CD14-positive monocyte (primary cell): Measurements from ENCODE around the gene CYP3A5. TPM values are rescaled to one million over a fixed set of nuclear protein-coding genes. Genes with fewer than 3 reads are reported as not detected.

Experiments
- DNase-seq, 3 donors: peaks; one replicate each; pipeline ENCODE4 v3.0.0-alpha.2; 2011 to 2022
- H2AFZ ChIP-seq: 2 replicates; pipeline ENCODE4 v1.6.0; 2012; ENCODE audit warnings: mild to moderate bottlenecking, low read depth, low read length, inconsistent platforms; ENCODE audit not compliant: insufficient read depth, poor library complexity, severe bottlenecking
- H3K27ac ChIP-seq, 2 donors: 1 replicate in 1 of 2; 2 replicates in 1 of 2; pipeline ENCODE4 v1.5.1; 2012 to 2013; ENCODE audit warnings: low read length in 2 of 2, control low read depth in 1 of 2, inconsistent platforms in 1 of 2, low read depth in 1 of 2, mild to moderate bottlenecking in 1 of 2
- H3K27me3 ChIP-seq, 2 donors: one replicate each; pipeline versions ENCODE4 v1.6.0 to v1.6.1; 2011 to 2013; ENCODE audit warnings: low read length in 2 of 2; ENCODE audit not compliant: control insufficient read depth in 2 of 2, insufficient read depth in 2 of 2
- H3K36me3 ChIP-seq, 2 donors: replicated peaks in 1 of 2; 1 replicate in 1 of 2; 2 replicates in 1 of 2; pipeline versions ENCODE4 v1.5.1 to v1.6.1; 2012 to 2013; ENCODE audit warnings: low read length in 2 of 2, control low read depth in 1 of 2, inconsistent platforms in 1 of 2, mild to moderate bottlenecking in 1 of 2; ENCODE audit not compliant: insufficient read depth in 2 of 2, control insufficient read depth in 1 of 2
- H3K4me1 ChIP-seq, 2 donors: 1 replicate in 1 of 2; 2 replicates in 1 of 2; pipeline versions ENCODE4 v1.5.1 to v1.6.1; 2012 to 2013; ENCODE audit warnings: low read length in 2 of 2, control low read depth in 1 of 2, inconsistent platforms in 1 of 2, mild to moderate bottlenecking in 1 of 2, moderate library complexity in 1 of 2; ENCODE audit not compliant: insufficient read depth in 2 of 2, control insufficient read depth in 1 of 2
- H3K4me2 ChIP-seq: replicated peaks from 2 replicates; pipeline ENCODE3; 2012; ENCODE audit warnings: low read length, moderate library complexity, mild to moderate bottlenecking; ENCODE audit not compliant: poor library complexity, severe bottlenecking; ENCODE audit errors: extremely low read depth
- H3K4me3 ChIP-seq, 3 experiments: fragments of 200-600 bp in 1 of 3; sonication (generic) in 1 of 3; replicated peaks in 1 of 3; 1 replicate in 2 of 3; 2 replicates in 1 of 3; pipeline ENCODE4 v1.5.1; 2011 to 2013; ENCODE audit warnings: low read length in 3 of 3, mild to moderate bottlenecking in 3 of 3, control low read depth in 2 of 3, low read depth in 2 of 3, inconsistent platforms in 1 of 3, moderate library complexity in 1 of 3
- H3K79me2 ChIP-seq: 2 replicates; pipeline ENCODE4 v1.6.0; 2012; ENCODE audit warnings: mild to moderate bottlenecking, control low read depth, inconsistent platforms, low read length, moderate library complexity; ENCODE audit not compliant: insufficient read depth
- H3K9ac ChIP-seq: 2 replicates; pipeline ENCODE4 v1.6.0; 2017; ENCODE audit warnings: low read length, mild to moderate bottlenecking; ENCODE audit not compliant: insufficient read depth, poor library complexity, severe bottlenecking
- H3K9me3 ChIP-seq, 2 donors: replicated peaks in 1 of 2; 1 replicate in 1 of 2; 2 replicates in 1 of 2; pipeline versions ENCODE4 v1.5.1 to v1.6.1; 2012 to 2013; ENCODE audit warnings: low read length in 2 of 2, control low read depth in 1 of 2; ENCODE audit not compliant: control insufficient read depth in 1 of 2, insufficient read depth in 1 of 2
- H4K20me1 ChIP-seq: 2 replicates; pipeline ENCODE4 v1.6.0; 2012; ENCODE audit warnings: mild to moderate bottlenecking, low read length, control low read depth, moderate library complexity; ENCODE audit not compliant: insufficient read depth
- H3K27ac Mint-ChIP-seq, 7 donors: one replicate each; pipeline ENCODE4 v1.8.0; 2020; ENCODE audit warnings: mild to moderate bottlenecking in 7 of 7, mixed read lengths in 7 of 7, moderate library complexity in 6 of 7, inconsistent platforms in 2 of 7
- H3K27me3 Mint-ChIP-seq, 3 donors: one replicate each; pipeline ENCODE4 v1.8.0; 2021 to 2022; ENCODE audit warnings: low read depth in 3 of 3, mild to moderate bottlenecking in 3 of 3, mixed read lengths in 3 of 3, moderate library complexity in 3 of 3, inconsistent platforms in 1 of 3
- H3K36me3 Mint-ChIP-seq, 2 donors: one replicate each; pipeline ENCODE4 v1.8.0; 2020; ENCODE audit warnings: mixed read lengths in 2 of 2, inconsistent platforms in 1 of 2, mild to moderate bottlenecking in 1 of 2
- H3K4me1 Mint-ChIP-seq: one replicate; pipeline ENCODE4 v1.8.0; 2020; ENCODE audit warnings: mild to moderate bottlenecking, mixed read lengths
- H3K4me3 Mint-ChIP-seq, 2 donors: one replicate each; pipeline ENCODE4 v1.8.0; 2020; ENCODE audit warnings: mild to moderate bottlenecking in 2 of 2, mixed read lengths in 2 of 2, moderate library complexity in 1 of 2
- H3K9me3 Mint-ChIP-seq, 7 donors: one replicate each; pipeline ENCODE4 v1.8.0; 2020 to 2022; ENCODE audit warnings: mixed read lengths in 7 of 7, mild to moderate bottlenecking in 6 of 7, moderate library complexity in 6 of 7, inconsistent platforms in 2 of 7
- WGBS: methylation state at CpG from one replicate; pipeline ENCODE4 v1.1.5; 2013; ENCODE audit warnings: missing lambda C conversion rate; ENCODE audit not compliant: insufficient coverage; 5-methylcytosine and 5-hydroxymethylcytosine counted together
- intact Hi-C, 2 donors: fragments of 100-400 bp; cut with micrococcal nuclease; formaldehyde crosslinking; loops; one replicate each; pipeline versions ENCODE4 v1.15.0 to v1.15.1; 2023
- polyA plus RNA-seq, 3 donors: library from polyadenylated mRNA; depleted of rRNA in 1 of 3; unstranded in 2 of 3; stranded (reverse) in 1 of 3; fragments of 300-500 nt in 2 of 3; fragments of >200 nt in 1 of 3; fragmentation: Illumina TruSeq in 2 of 3; gene quantifications; 1 replicate in 2 of 3; 2 replicates in 1 of 3; pipeline ENCODE4 v1.2.3, GENCODE V29; 2012 to 2021
- TF ChIP-seq, protein P1 (sequence below): fragments of 200-600 bp; IDR thresholded peaks from one replicate; pipeline ENCODE4 v1.8.0; 2022; ENCODE audit warnings: antibody characterized with exemption, mild to moderate bottlenecking

Gene CYP3A5
- polyA plus RNA-seq, 3 donors: 0.05 TPM; not detected in 2

- Mint-ChIP-seq H3K9me3 (no peaks in the 10 kb centered on the region), H3K4me3 (no peak overlapping the region), H3K27me3 (peaks cover 0 to 7% (median 2%) of the 10 kb centered on the region in 3 donors), H3K27ac (peak overlapping the region in 1 of 7 donors; percentile 69), H3K4me1 (peaks cover 9% of the 10 kb centered on the region), H3K36me3 (peaks cover 96% of the 10 kb centered on the region in 2 donors)
- Histone ChIP-seq H3K36me3 (peaks cover 95 to 100% of the 10 kb centered on the region in 2 donors), H3K9me3 (no peaks in the 10 kb centered on the region), H3K4me3 (no peak overlapping the region), H3K4me2 (no peak overlapping the region), H3K9ac (no peak overlapping the region), H3K79me2 (peaks cover 5% of the 10 kb centered on the region), H4K20me1 (peaks cover 12% of the 10 kb centered on the region), H2AFZ (no peak overlapping the region), H3K27ac (no peak overlapping the region), H3K27me3 (no peaks in the 10 kb centered on the region), H3K4me1 (no peaks in the 10 kb centered on the region)
- WGBS: 99% methylated on average over 9 of the region's 9 CpGs
- TF ChIP-seq, protein P1, sequence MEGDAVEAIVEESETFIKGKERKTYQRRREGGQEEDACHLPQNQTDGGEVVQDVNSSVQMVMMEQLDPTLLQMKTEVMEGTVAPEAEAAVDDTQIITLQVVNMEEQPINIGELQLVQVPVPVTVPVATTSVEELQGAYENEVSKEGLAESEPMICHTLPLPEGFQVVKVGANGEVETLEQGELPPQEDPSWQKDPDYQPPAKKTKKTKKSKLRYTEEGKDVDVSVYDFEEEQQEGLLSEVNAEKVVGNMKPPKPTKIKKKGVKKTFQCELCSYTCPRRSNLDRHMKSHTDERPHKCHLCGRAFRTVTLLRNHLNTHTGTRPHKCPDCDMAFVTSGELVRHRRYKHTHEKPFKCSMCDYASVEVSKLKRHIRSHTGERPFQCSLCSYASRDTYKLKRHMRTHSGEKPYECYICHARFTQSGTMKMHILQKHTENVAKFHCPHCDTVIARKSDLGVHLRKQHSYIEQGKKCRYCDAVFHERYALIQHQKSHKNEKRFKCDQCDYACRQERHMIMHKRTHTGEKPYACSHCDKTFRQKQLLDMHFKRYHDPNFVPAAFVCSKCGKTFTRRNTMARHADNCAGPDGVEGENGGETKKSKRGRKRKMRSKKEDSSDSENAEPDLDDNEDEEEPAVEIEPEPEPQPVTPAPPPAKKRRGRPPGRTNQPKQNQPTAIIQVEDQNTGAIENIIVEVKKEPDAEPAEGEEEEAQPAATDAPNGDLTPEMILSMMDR: no peak
- no peak for DNase-seq
- intact Hi-C loops: no loop called here
Measured at GRCh38 chr7:99623702-99624447, 55.9 kb downstream of the CYP3A5 start.

GRCh38 chr7:99623091-99623693, 56.6 kb downstream of the CYP3A5 start:
- H3K9me3 ChIP-seq: no peaks in the 10 kb centered on the region
- H3K9ac ChIP-seq: no peak overlapping the region
- Mint-ChIP-seq H3K4me1 (peaks cover 12% of the 10 kb centered on the region), H3K9me3 (no peaks in the 10 kb centered on the region), H3K4me3 (no peak overlapping the region), H3K27me3 (peaks cover 0 to 7% (median 2%) of the 10 kb centered on the region in 3 donors), H3K36me3 (peaks cover 95% of the 10 kb centered on the region in 2 donors), H3K27ac (peak overlapping the region in 1 of 7 donors; percentile 69)
- H3K36me3 ChIP-seq: peaks cover 91 to 100% of the 10 kb centered on the region in 2 donors
- peaks cover 7% of the 10 kb centered on the region for H3K79me2 ChIP-seq
- H3K27me3 ChIP-seq: no peaks in the 10 kb centered on the region
- peaks cover 12% of the 10 kb centered on the region for H4K20me1 ChIP-seq
- no peaks in the 10 kb centered on the region for H3K4me1 ChIP-seq
- H2AFZ ChIP-seq: no peak overlapping the region
- intact Hi-C loops: no loop called here
- H3K4me3 ChIP-seq: no peak overlapping the region
- WGBS: 95% methylated on average over 4 of the region's 7 CpGs
- DNase-seq: no peak
- TF ChIP-seq, protein P1: no peak
- no peak overlapping the region for H3K4me2 ChIP-seq
- H3K27ac ChIP-seq: no peak overlapping the region
